Omental fat pad (tissue), 4 donors: ENCODE results near the gene TMC4. TPM values are rescaled to one million over a fixed set of nuclear protein-coding genes. Genes with fewer than 3 reads are reported as not detected.

Experiments
- ATAC-seq: fragments of 150-250 bp; one replicate; pipeline ENCODE4 v1.9.1; 2016; ENCODE audit warnings: mild to moderate bottlenecking, moderate library complexity; ENCODE audit not compliant: low FRiP score
- DNase-seq: peaks from one replicate; pipeline ENCODE4 v3.0.0-alpha.2; 2019; ENCODE audit warnings: low spot score
- total RNA-seq, 4 donors: library from RNA; depleted of rRNA; stranded (reverse); fragments of >200 nt; gene quantifications; one replicate each; pipeline ENCODE4 v1.1.0, GENCODE V29; 2016
- TF ChIP-seq, protein P1 (sequence below), 3 donors: fragments of 450-650 bp; IDR thresholded peaks; one replicate each; pipeline ENCODE4 v1.5.1; 2016 to 2017; ENCODE audit warnings: antibody characterized with exemption in 3 of 3, mild to moderate bottlenecking in 3 of 3, moderate library complexity in 2 of 3

TMC4 gene
- total RNA-seq, 4 donors from 2014 or later: 1.2 to 4.1 (median 1.6) TPM; not detected in 1

GRCh38 chr19:54141356-54141755, 31.6 kb downstream of the TMC4 start:
- ATAC-seq: no peak

GRCh38 chr19:54138489-54139256, 34.3 kb downstream of the TMC4 start:
- DNase-seq (no peak), ATAC-seq (no peak)
- TF ChIP-seq, protein P1, sequence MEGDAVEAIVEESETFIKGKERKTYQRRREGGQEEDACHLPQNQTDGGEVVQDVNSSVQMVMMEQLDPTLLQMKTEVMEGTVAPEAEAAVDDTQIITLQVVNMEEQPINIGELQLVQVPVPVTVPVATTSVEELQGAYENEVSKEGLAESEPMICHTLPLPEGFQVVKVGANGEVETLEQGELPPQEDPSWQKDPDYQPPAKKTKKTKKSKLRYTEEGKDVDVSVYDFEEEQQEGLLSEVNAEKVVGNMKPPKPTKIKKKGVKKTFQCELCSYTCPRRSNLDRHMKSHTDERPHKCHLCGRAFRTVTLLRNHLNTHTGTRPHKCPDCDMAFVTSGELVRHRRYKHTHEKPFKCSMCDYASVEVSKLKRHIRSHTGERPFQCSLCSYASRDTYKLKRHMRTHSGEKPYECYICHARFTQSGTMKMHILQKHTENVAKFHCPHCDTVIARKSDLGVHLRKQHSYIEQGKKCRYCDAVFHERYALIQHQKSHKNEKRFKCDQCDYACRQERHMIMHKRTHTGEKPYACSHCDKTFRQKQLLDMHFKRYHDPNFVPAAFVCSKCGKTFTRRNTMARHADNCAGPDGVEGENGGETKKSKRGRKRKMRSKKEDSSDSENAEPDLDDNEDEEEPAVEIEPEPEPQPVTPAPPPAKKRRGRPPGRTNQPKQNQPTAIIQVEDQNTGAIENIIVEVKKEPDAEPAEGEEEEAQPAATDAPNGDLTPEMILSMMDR (IDR thresholded peaks at IDR 0.05): no peak

More at GRCh38 chr19:54141356-54141755, 31.6 kb downstream of the TMC4 start:
- TF ChIP-seq, protein P1 (IDR thresholded peaks at IDR 0.05): no peak
- no peak for DNase-seq

DNA sequence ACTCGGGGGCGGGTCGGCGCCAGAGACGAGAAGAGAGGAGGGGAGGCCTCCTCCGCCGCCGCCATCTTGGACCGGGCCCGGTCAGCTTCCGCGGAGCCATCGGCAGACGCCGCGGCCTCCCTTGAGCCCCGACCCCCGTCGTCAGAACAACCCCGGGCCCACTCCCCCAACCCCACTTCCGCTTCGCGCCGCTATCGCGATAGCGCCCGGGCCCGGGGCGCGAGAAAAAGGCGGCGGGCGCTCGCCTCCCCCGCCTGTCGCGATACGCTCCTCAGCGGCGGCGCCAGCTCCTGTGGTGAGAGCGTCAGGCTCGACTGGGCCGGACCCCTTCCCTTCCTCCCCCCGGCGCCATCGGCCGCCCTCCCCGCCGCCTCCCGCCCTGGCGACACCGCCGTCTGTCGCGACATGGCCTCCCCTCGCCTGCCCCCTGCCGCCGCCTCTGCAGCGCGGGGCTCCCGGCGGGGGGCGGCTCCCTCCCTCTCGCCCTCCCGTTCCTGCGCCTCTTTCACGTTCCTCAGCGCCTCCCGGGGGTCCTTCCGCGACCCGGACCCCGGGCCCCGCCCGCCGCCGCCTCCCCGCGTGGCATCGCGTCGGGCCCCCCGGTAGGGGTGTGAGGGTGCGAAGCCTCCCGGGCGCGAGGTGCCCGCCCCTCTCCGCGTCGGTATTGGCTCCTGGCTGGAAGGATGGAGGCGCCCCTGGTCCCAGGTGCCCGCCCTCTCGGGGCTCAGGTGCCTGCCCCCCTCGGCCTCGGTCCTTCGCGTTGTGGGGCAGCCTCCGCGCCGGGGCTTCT, 35.1 kb downstream of the TMC4 start, which contains the start of gene CNOT3:
TSS of gene CNOT3 (plus strand) at position 64 of the 790 bp plus-strand sequence. CDS start 5,217 bp downstream, outside the sequence.
- ATAC-seq (no peak), DNase-seq (no peak)
- TF ChIP-seq, protein P1 (IDR thresholded peaks at IDR 0.05): no peak

DNA sequence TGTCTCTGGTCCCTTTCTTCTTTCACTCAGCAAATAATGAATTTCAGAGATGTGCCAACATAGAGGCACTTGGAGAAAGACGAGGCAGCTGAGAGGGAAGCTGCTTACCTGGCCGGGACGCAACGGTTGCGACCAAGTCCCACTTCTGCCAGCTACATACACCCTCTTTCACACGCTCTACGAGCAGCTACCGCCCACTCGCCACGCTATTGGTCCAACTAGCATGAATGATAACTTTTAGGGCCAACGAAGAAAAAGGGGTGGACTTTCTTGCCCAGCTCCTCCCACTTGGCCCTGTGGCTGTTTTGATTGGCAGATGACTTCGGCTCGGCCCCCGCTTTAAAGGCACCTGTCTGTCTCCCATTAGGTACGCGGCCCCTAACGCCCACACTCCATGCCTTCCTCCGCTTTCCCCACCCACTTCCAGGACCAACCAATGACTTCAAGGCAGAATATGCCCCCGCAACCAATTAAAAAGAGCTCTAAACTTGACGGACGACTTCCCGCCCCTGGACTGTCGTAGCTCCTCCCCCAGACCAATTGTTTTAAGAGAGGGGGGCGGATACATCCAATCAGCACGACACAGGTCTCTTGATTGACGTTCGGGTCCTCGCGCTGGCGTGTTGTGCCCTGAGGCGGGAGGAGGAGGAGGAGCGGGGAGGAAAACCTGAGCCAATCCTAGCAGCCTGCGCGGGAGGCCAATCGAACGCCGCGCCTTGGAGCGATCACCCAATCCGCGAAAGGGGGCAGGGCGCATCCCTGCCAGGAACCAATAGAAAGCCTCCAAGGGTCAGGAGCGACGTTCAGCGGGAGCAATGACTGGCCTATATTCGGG, 35.9 kb downstream of the TMC4 start:
- DNase-seq (peak; percentile 89), ATAC-seq (peak; percentile 96)
- TF ChIP-seq, protein P1 (IDR thresholded peaks at IDR 0.05): no peak

DNA sequence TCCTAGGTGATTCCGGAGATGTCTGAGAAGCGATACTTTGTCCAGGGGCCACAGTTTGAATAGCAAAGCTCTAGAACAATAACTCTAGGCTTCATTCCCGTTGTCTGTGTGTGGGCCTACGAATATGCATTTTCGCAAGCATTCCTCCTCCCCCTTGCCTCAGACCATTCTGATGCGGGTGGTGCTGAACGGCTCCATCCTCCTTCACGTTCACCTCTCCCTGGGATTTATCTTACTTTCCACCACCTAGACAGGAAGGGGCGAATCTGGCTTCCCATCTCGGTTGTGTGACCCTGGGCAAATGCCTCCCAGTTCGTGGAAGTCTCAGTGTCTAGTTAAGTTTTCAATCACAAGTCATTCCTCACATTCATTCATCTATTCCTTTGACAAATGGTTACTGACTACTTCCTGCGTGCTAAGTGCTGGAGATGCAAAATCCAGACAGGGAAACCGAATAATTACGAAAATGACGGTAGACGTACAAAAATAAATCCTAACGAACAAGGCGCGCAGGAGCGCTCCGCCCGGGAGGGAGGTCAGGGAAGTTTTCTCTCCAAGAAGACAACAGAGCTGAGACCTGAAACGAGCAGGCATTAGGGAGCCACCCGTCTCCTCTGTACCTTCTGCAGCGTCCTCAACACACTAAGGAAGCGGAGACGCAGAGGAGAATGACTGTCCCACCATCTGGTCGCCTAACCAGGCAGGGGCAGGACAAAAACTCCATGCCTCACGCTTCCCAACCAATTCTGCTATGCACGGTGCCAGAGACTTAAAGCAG, 36.7 kb downstream of the TMC4 start:
- ATAC-seq (peak; percentile 1), DNase-seq (no peak)
- TF ChIP-seq, protein P1 (IDR thresholded peaks at IDR 0.05): no peak
